Body of pancreas (tissue), 4 donors: ENCODE data around the gene CUEDC2.

Source experiments
- CTCF ChIP-seq, 7 experiments: fragments of 450-650 bp in 4 of 7; fragments of 200-600 bp in 3 of 7; sonication (generic) in 3 of 7; IDR thresholded peaks; one replicate each; pipeline ENCODE4 v1.5.1; 2016 to 2019; ENCODE audit warnings: antibody characterized with exemption in 7 of 7
- POLR2A ChIP-seq, 3 donors: fragments of 450-650 bp; IDR thresholded peaks; one replicate each; pipeline ENCODE4 v1.6.1; 2016; ENCODE audit warnings: antibody characterized with exemption in 3 of 3, mild to moderate bottlenecking in 2 of 3

GRCh38 chr10:102401342-102401654, 31.1 kb downstream of the CUEDC2 start:
- TF ChIP-seq CTCF (IDR thresholded peaks at IDR 0.05) (no peak), POLR2A (IDR thresholded peaks at IDR 0.05) (no peak)
